Measurements from ENCODE around the gene MYO9B.

The MYO9B gene

GRCh38 chr19:17075035-17075863, at the start of gene MYO9B, which contains the start of gene HAUS8:
Gene MYO9B, plus strand, starts transcription at chr19:17075777. Its CDS starts 25,941 bp downstream, at chr19:17101718.
Gene HAUS8, minus strand, starts transcription at chr19:17075452. Its CDS starts 30 bp downstream, at chr19:17075422.
- H3K4me3 ChIP-seq (ENCODE audit: low read depth, low read length): peak within 1 kb of the TSS; percentile 83
- DNase-seq (ENCODE audit: low read depth): peak; percentile 99

GRCh38 chr19:17025991-17026658, 49.5 kb upstream of the MYO9B start:
- DNase-seq (ENCODE audit: low read depth): no peak
- no peak overlapping the region for H3K4me3 ChIP-seq (ENCODE audit: low read depth, low read length)

GRCh38 chr19:17026706-17027534, 48.7 kb upstream of the MYO9B start, which contains the start of gene CPAMD8:
Gene CPAMD8, minus strand, starts transcription at chr19:17026810. Its CDS starts 168 bp downstream, at chr19:17026642.
- DNase-seq (ENCODE audit: low read depth): no peak
- no peak within 1 kb of the TSS for H3K4me3 ChIP-seq (ENCODE audit: low read depth, low read length)

- H3K4me3 ChIP-seq (ENCODE audit: low read depth, low read length): no peak overlapping the region
- no peak for DNase-seq (ENCODE audit: low read depth)
These were observed 48.0 kb upstream of the MYO9B start for GRCh38 chr19:17027535-17027975.

- H3K4me3 ChIP-seq (ENCODE audit: low read depth, low read length): no peak overlapping the region
- DNase-seq (ENCODE audit: low read depth): no peak
These were observed 43.8 kb upstream of the MYO9B start for GRCh38 chr19:17031741-17032140.

GRCh38 chr19:17035842-17036424, 39.6 kb upstream of the MYO9B start:
- H3K4me3 ChIP-seq (ENCODE audit: low read depth, low read length): no peak overlapping the region
- DNase-seq (ENCODE audit: low read depth): no peak

- no peak overlapping the region for H3K4me3 ChIP-seq (ENCODE audit: low read depth, low read length)
- no peak for DNase-seq (ENCODE audit: low read depth)
These were observed 38.9 kb upstream of the MYO9B start for GRCh38 chr19:17036640-17037039.

- DNase-seq (ENCODE audit: low read depth): no peak
- no peak overlapping the region for H3K4me3 ChIP-seq (ENCODE audit: low read depth, low read length)
These were observed 38.4 kb upstream of the MYO9B start for GRCh38 chr19:17037184-17037583.

GRCh38 chr19:17037966-17038500, 37.5 kb upstream of the MYO9B start:
- no peak for DNase-seq (ENCODE audit: low read depth)
- no peak overlapping the region for H3K4me3 ChIP-seq (ENCODE audit: low read depth, low read length)

- DNase-seq (ENCODE audit: low read depth): no peak
- no peak overlapping the region for H3K4me3 ChIP-seq (ENCODE audit: low read depth, low read length)
These were observed 33.6 kb upstream of the MYO9B start for GRCh38 chr19:17041976-17042375.

GRCh38 chr19:17043744-17044143, 31.8 kb upstream of the MYO9B start:
- no peak overlapping the region for H3K4me3 ChIP-seq (ENCODE audit: low read depth, low read length)
- DNase-seq (ENCODE audit: low read depth): no peak

- DNase-seq (ENCODE audit: low read depth): no peak
- H3K4me3 ChIP-seq (ENCODE audit: low read depth, low read length): no peak overlapping the region
These were observed 29.6 kb upstream of the MYO9B start for GRCh38 chr19:17045907-17046502.

GRCh38 chr19:17048885-17049453, 26.6 kb upstream of the MYO9B start:
- no peak overlapping the region for H3K4me3 ChIP-seq (ENCODE audit: low read depth, low read length)
- no peak for DNase-seq (ENCODE audit: low read depth)

- peak; percentile 28 for DNase-seq (ENCODE audit: low read depth)
- H3K4me3 ChIP-seq (ENCODE audit: low read depth, low read length): no peak overlapping the region
These were observed 25.8 kb upstream of the MYO9B start for GRCh38 chr19:17049711-17050280.

- no peak for DNase-seq (ENCODE audit: low read depth)
- no peak overlapping the region for H3K4me3 ChIP-seq (ENCODE audit: low read depth, low read length)
These were observed 23.1 kb upstream of the MYO9B start for GRCh38 chr19:17052439-17052838.

- no peak for DNase-seq (ENCODE audit: low read depth)
- H3K4me3 ChIP-seq (ENCODE audit: low read depth, low read length): no peak overlapping the region
These were observed 20.8 kb upstream of the MYO9B start for GRCh38 chr19:17054746-17055145.

GRCh38 chr19:17055636-17056035, 19.9 kb upstream of the MYO9B start:
- H3K4me3 ChIP-seq (ENCODE audit: low read depth, low read length): no peak overlapping the region
- DNase-seq (ENCODE audit: low read depth): no peak

- H3K4me3 ChIP-seq (ENCODE audit: low read depth, low read length): no peak overlapping the region
- DNase-seq (ENCODE audit: low read depth): no peak
These were observed 17.3 kb upstream of the MYO9B start for GRCh38 chr19:17058236-17058635.
